NCI-H2107 (cell line): ENCODE measurements around the gene NANP.

Experiments used
- DNase-seq: peaks from one replicate; lab custom pipeline; 2025; lab: John Stamatoyannopoulos, UW

NANP gene

GRCh38 chr20:25571240-25571639 lies 52.6 kb downstream of the NANP start:
- no peak for DNase-seq

GRCh38 chr20:25570148-25570530 lies 53.7 kb downstream of the NANP start:
- no peak for DNase-seq

GRCh38 chr20:25567286-25567685 lies 56.5 kb downstream of the NANP start:
- no peak for DNase-seq

- no peak for DNase-seq
Measured at GRCh38 chr20:25566821-25567220, 57.0 kb downstream of the NANP start.

- DNase-seq = no peak
Measured at GRCh38 chr20:25565578-25566157, 58.1 kb downstream of the NANP start.

- no peak for DNase-seq
Measured at GRCh38 chr20:25563876-25564275, 59.9 kb downstream of the NANP start.

GRCh38 chr20:25563362-25563761 lies 60.5 kb downstream of the NANP start:
- no peak for DNase-seq
